CD14-positive monocyte (primary cell): ENCODE data around the gene DIS3L. TPM values are rescaled to one million over a fixed set of nuclear protein-coding genes. Genes with fewer than 3 reads are reported as not detected.
"Not testable (repeated sequence)": the region's sequence is repeated elsewhere in the genome, so short reads cannot be mapped to it uniquely, and the experiment has no call there.

Experiments used
- DNase-seq, 3 donors: peaks; one replicate each; pipeline ENCODE4 v3.0.0-alpha.2; 2011 to 2022
- H2AFZ ChIP-seq: 2 replicates; pipeline ENCODE4 v1.6.0; 2012; ENCODE audit warnings: mild to moderate bottlenecking, low read depth, low read length, inconsistent platforms; ENCODE audit not compliant: insufficient read depth, poor library complexity, severe bottlenecking
- H3K27ac ChIP-seq, 2 donors: 1 replicate in 1 of 2; 2 replicates in 1 of 2; pipeline ENCODE4 v1.5.1; 2012 to 2013; ENCODE audit warnings: low read length in 2 of 2, control low read depth in 1 of 2, inconsistent platforms in 1 of 2, low read depth in 1 of 2, mild to moderate bottlenecking in 1 of 2
- H3K27me3 ChIP-seq, 2 donors: one replicate each; pipeline versions ENCODE4 v1.6.0 to v1.6.1; 2011 to 2013; ENCODE audit warnings: low read length in 2 of 2; ENCODE audit not compliant: control insufficient read depth in 2 of 2, insufficient read depth in 2 of 2
- H3K36me3 ChIP-seq, 2 donors: replicated peaks in 1 of 2; 1 replicate in 1 of 2; 2 replicates in 1 of 2; pipeline versions ENCODE4 v1.5.1 to v1.6.1; 2012 to 2013; ENCODE audit warnings: low read length in 2 of 2, control low read depth in 1 of 2, inconsistent platforms in 1 of 2, mild to moderate bottlenecking in 1 of 2; ENCODE audit not compliant: insufficient read depth in 2 of 2, control insufficient read depth in 1 of 2
- H3K4me1 ChIP-seq, 2 donors: 1 replicate in 1 of 2; 2 replicates in 1 of 2; pipeline versions ENCODE4 v1.5.1 to v1.6.1; 2012 to 2013; ENCODE audit warnings: low read length in 2 of 2, control low read depth in 1 of 2, inconsistent platforms in 1 of 2, mild to moderate bottlenecking in 1 of 2, moderate library complexity in 1 of 2; ENCODE audit not compliant: insufficient read depth in 2 of 2, control insufficient read depth in 1 of 2
- H3K4me2 ChIP-seq: replicated peaks from 2 replicates; pipeline ENCODE3; 2012; ENCODE audit warnings: low read length, moderate library complexity, mild to moderate bottlenecking; ENCODE audit not compliant: poor library complexity, severe bottlenecking; ENCODE audit errors: extremely low read depth
- H3K4me3 ChIP-seq, 3 experiments: fragments of 200-600 bp in 1 of 3; sonication (generic) in 1 of 3; replicated peaks in 1 of 3; 1 replicate in 2 of 3; 2 replicates in 1 of 3; pipeline ENCODE4 v1.5.1; 2011 to 2013; ENCODE audit warnings: low read length in 3 of 3, mild to moderate bottlenecking in 3 of 3, control low read depth in 2 of 3, low read depth in 2 of 3, inconsistent platforms in 1 of 3, moderate library complexity in 1 of 3
- H3K79me2 ChIP-seq: 2 replicates; pipeline ENCODE4 v1.6.0; 2012; ENCODE audit warnings: mild to moderate bottlenecking, control low read depth, inconsistent platforms, low read length, moderate library complexity; ENCODE audit not compliant: insufficient read depth
- H3K9ac ChIP-seq: 2 replicates; pipeline ENCODE4 v1.6.0; 2017; ENCODE audit warnings: low read length, mild to moderate bottlenecking; ENCODE audit not compliant: insufficient read depth, poor library complexity, severe bottlenecking
- H3K9me3 ChIP-seq, 2 donors: replicated peaks in 1 of 2; 1 replicate in 1 of 2; 2 replicates in 1 of 2; pipeline versions ENCODE4 v1.5.1 to v1.6.1; 2012 to 2013; ENCODE audit warnings: low read length in 2 of 2, control low read depth in 1 of 2; ENCODE audit not compliant: control insufficient read depth in 1 of 2, insufficient read depth in 1 of 2
- H4K20me1 ChIP-seq: 2 replicates; pipeline ENCODE4 v1.6.0; 2012; ENCODE audit warnings: mild to moderate bottlenecking, low read length, control low read depth, moderate library complexity; ENCODE audit not compliant: insufficient read depth
- H3K27ac Mint-ChIP-seq, 7 donors: one replicate each; pipeline ENCODE4 v1.8.0; 2020; ENCODE audit warnings: mild to moderate bottlenecking in 7 of 7, mixed read lengths in 7 of 7, moderate library complexity in 6 of 7, inconsistent platforms in 2 of 7
- H3K27me3 Mint-ChIP-seq, 3 donors: one replicate each; pipeline ENCODE4 v1.8.0; 2021 to 2022; ENCODE audit warnings: low read depth in 3 of 3, mild to moderate bottlenecking in 3 of 3, mixed read lengths in 3 of 3, moderate library complexity in 3 of 3, inconsistent platforms in 1 of 3
- H3K36me3 Mint-ChIP-seq, 2 donors: one replicate each; pipeline ENCODE4 v1.8.0; 2020; ENCODE audit warnings: mixed read lengths in 2 of 2, inconsistent platforms in 1 of 2, mild to moderate bottlenecking in 1 of 2
- H3K4me1 Mint-ChIP-seq: one replicate; pipeline ENCODE4 v1.8.0; 2020; ENCODE audit warnings: mild to moderate bottlenecking, mixed read lengths
- H3K4me3 Mint-ChIP-seq, 2 donors: one replicate each; pipeline ENCODE4 v1.8.0; 2020; ENCODE audit warnings: mild to moderate bottlenecking in 2 of 2, mixed read lengths in 2 of 2, moderate library complexity in 1 of 2
- H3K9me3 Mint-ChIP-seq, 7 donors: one replicate each; pipeline ENCODE4 v1.8.0; 2020 to 2022; ENCODE audit warnings: mixed read lengths in 7 of 7, mild to moderate bottlenecking in 6 of 7, moderate library complexity in 6 of 7, inconsistent platforms in 2 of 7
- WGBS: methylation state at CpG from one replicate; pipeline ENCODE4 v1.1.5; 2013; ENCODE audit warnings: missing lambda C conversion rate; ENCODE audit not compliant: insufficient coverage; 5-methylcytosine and 5-hydroxymethylcytosine counted together
- intact Hi-C, 2 donors: fragments of 100-400 bp; cut with micrococcal nuclease; formaldehyde crosslinking; loops; one replicate each; pipeline versions ENCODE4 v1.15.0 to v1.15.1; 2023
- polyA minus RNA-seq: library from RNA; depleted of rRNA, polyadenylated mRNA; stranded (reverse); fragments of >200 nt; gene quantifications from 2 replicates; pipeline ENCODE4 v1.2.3, GENCODE V29; 2012
- polyA plus RNA-seq, 3 donors: library from polyadenylated mRNA; depleted of rRNA in 1 of 3; unstranded in 2 of 3; stranded (reverse) in 1 of 3; fragments of 300-500 nt in 2 of 3; fragments of >200 nt in 1 of 3; fragmentation: Illumina TruSeq in 2 of 3; gene quantifications; 1 replicate in 2 of 3; 2 replicates in 1 of 3; pipeline ENCODE4 v1.2.3, GENCODE V29; 2012 to 2021
- total RNA-seq, 12 experiments: library from RNA in 1 of 12; stranded (reverse) in 1 of 12; fragments of 120-200 nt in 1 of 12; gene quantifications; one replicate each; pipeline ENCODE4 v1.2.4 and lab custom pipeline; 2013 to 2026; ENCODE audit warnings: mixed read lengths in 6 of 12, inconsistent platforms in 1 of 12
- TF ChIP-seq, protein P1 (sequence below): fragments of 200-600 bp; IDR thresholded peaks from one replicate; pipeline ENCODE4 v1.8.0; 2022; ENCODE audit warnings: antibody characterized with exemption, mild to moderate bottlenecking

DIS3L gene
- total RNA-seq (2013), result 23.6 TPM
- polyA plus RNA-seq (10 to 100 TPM; 13.2 to 17.0 (median 13.6) TPM), polyA minus RNA-seq (11.1 and 11.6 TPM in 2 replicates), total RNA-seq (lab: John Stamatoyannopoulos, UW) (3.2 to 29.7 (median 19.7) reads per million in 11 experiments)

- Histone ChIP-seq H3K4me3 (peak within 1 kb of the TSS; percentile 59 to 80 (median 73)), H3K27ac (peak within 1 kb of the TSS; percentile 74 to 86), H3K79me2 (peaks cover 38% of the 10 kb centered on the region), H3K9me3 (no peaks in the 10 kb centered on the region), H3K4me1 (peaks cover 18 to 28% of the 10 kb centered on the region in 2 donors), H3K36me3 (peaks cover 7 to 11% of the 10 kb centered on the region in 2 donors), H4K20me1 (no peaks in the 10 kb centered on the region), H2AFZ (peak within 1 kb of the TSS; percentile 91), H3K27me3 (no peaks in the 10 kb centered on the region), H3K9ac (peak within 1 kb of the TSS; percentile 80), H3K4me2 (peak within 1 kb of the TSS; percentile 86)
- no peaks in the 10 kb centered on the region for H3K9me3 Mint-ChIP-seq
- TF ChIP-seq, protein P1, sequence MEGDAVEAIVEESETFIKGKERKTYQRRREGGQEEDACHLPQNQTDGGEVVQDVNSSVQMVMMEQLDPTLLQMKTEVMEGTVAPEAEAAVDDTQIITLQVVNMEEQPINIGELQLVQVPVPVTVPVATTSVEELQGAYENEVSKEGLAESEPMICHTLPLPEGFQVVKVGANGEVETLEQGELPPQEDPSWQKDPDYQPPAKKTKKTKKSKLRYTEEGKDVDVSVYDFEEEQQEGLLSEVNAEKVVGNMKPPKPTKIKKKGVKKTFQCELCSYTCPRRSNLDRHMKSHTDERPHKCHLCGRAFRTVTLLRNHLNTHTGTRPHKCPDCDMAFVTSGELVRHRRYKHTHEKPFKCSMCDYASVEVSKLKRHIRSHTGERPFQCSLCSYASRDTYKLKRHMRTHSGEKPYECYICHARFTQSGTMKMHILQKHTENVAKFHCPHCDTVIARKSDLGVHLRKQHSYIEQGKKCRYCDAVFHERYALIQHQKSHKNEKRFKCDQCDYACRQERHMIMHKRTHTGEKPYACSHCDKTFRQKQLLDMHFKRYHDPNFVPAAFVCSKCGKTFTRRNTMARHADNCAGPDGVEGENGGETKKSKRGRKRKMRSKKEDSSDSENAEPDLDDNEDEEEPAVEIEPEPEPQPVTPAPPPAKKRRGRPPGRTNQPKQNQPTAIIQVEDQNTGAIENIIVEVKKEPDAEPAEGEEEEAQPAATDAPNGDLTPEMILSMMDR, result no peak
- peak within 1 kb of the TSS; percentile 82 to 90 for H3K4me3 Mint-ChIP-seq
- intact Hi-C loops, result no loop called here
- peaks cover 29% of the 10 kb centered on the region for H3K4me1 Mint-ChIP-seq
- H3K36me3 Mint-ChIP-seq, result peaks cover 5 to 8% of the 10 kb centered on the region in 2 donors
- WGBS, result under 1% methylated on average over 92 of the region's 92 CpGs
- H3K27me3 Mint-ChIP-seq, result peaks cover 0 to 3% (median 2%) of the 10 kb centered on the region in 3 donors
- H3K27ac Mint-ChIP-seq, result peak within 1 kb of the TSS; percentile 69 to 84 (median 81)
- peak; percentile 26 to 40 (median 29) for DNase-seq
Observed at GRCh38 chr15:66293419-66294156, at the start of gene DIS3L. TSS of gene DIS3L (plus strand) at chr15:66293568. CDS start at chr15:66293597, 29 bp downstream.

- H3K79me2 ChIP-seq, H3K27ac Mint-ChIP-seq, H3K9me3 Mint-ChIP-seq, H3K4me3 Mint-ChIP-seq, H2AFZ ChIP-seq, H3K4me1 Mint-ChIP-seq, H3K27ac ChIP-seq, H3K4me3 ChIP-seq, DNase-seq, H3K9me3 ChIP-seq, intact Hi-C loops, H3K36me3 ChIP-seq, H3K4me2 ChIP-seq, H4K20me1 ChIP-seq, H3K4me1 ChIP-seq, H3K9ac ChIP-seq, H3K36me3 Mint-ChIP-seq: not testable (repeated sequence)
- H3K27me3 ChIP-seq, result peaks cover 22 to 23% of the 10 kb centered on the region in 2 donors
- 93% methylated on average over 3 of the region's 5 CpGs for WGBS
- H3K27me3 Mint-ChIP-seq, result peaks cover 29 to 53% (median 40%) of the 10 kb centered on the region in 3 donors
Observed at GRCh38 chr15:66245832-66246231, 47.5 kb upstream of the DIS3L start.
